ENCODE results near the gene TRPM3. TPM values are rescaled to one million over a fixed set of nuclear protein-coding genes. Genes with fewer than 3 reads are reported as not detected.
"Not testable (repeated sequence)": the region's sequence is repeated elsewhere in the genome, so short reads cannot be mapped to it uniquely, and the experiment has no call there.

TRPM3 gene
- total RNA-seq, 2 donors from 2014 or later, result not detected

- Mint-ChIP-seq H3K9me3 (no peaks in the 10 kb centered on the region), H3K27ac (no peak overlapping the region)
Measured at GRCh38 chr9:70692431-70692830, 429.0 kb downstream of the TRPM3 start.

GRCh38 chr9:70688704-70689103, 432.7 kb downstream of the TRPM3 start:
- Mint-ChIP-seq H3K9me3 (no peaks in the 10 kb centered on the region), H3K4me3 (no peak overlapping the region), H3K36me3 (ENCODE audit: low read depth) (no peaks in the 10 kb centered on the region)

More at GRCh38 chr9:70692431-70692830, 429.0 kb downstream of the TRPM3 start:
- H3K4me1 Mint-ChIP-seq, result no peaks in the 10 kb centered on the region
- no peaks in the 10 kb centered on the region for H3K36me3 Mint-ChIP-seq (ENCODE audit: low read depth)
- no peak for ATAC-seq (replicated peaks)
- H3K4me3 Mint-ChIP-seq, result no peak overlapping the region
- peaks cover 23% of the 10 kb centered on the region for H3K27me3 Mint-ChIP-seq

GRCh38 chr9:70683841-70684240, 437.6 kb downstream of the TRPM3 start:
- H3K27me3 Mint-ChIP-seq, result peaks cover 13% of the 10 kb centered on the region
- no peak overlapping the region for H3K27ac Mint-ChIP-seq
- no peaks in the 10 kb centered on the region for H3K4me1 Mint-ChIP-seq
- no peaks in the 10 kb centered on the region for H3K9me3 Mint-ChIP-seq
- no peaks in the 10 kb centered on the region for H3K36me3 Mint-ChIP-seq (ENCODE audit: low read depth)
- H3K4me3 Mint-ChIP-seq, result no peak overlapping the region
- no peak for ATAC-seq (replicated peaks)

More at GRCh38 chr9:70688704-70689103, 432.7 kb downstream of the TRPM3 start:
- no peak overlapping the region for H3K27ac Mint-ChIP-seq
- H3K4me1 Mint-ChIP-seq, result no peaks in the 10 kb centered on the region
- H3K27me3 Mint-ChIP-seq, result peaks cover 14% of the 10 kb centered on the region
- no peak for ATAC-seq (replicated peaks)

- ATAC-seq (replicated peaks), result no peak
- Mint-ChIP-seq H3K36me3 (ENCODE audit: low read depth) (no peaks in the 10 kb centered on the region), H3K4me3 (no peak overlapping the region), H3K27me3 (peaks cover 3% of the 10 kb centered on the region), H3K27ac (no peak overlapping the region), H3K4me1 (no peaks in the 10 kb centered on the region), H3K9me3 (no peaks in the 10 kb centered on the region)
Measured at GRCh38 chr9:70682298-70682697, 439.1 kb downstream of the TRPM3 start.

- peaks cover 3% of the 10 kb centered on the region for H3K27me3 Mint-ChIP-seq
- H3K4me1 Mint-ChIP-seq, result no peaks in the 10 kb centered on the region
- H3K4me3 Mint-ChIP-seq, result no peak overlapping the region
- ATAC-seq (replicated peaks), result no peak
- H3K36me3 Mint-ChIP-seq (ENCODE audit: low read depth), result no peaks in the 10 kb centered on the region
- no peak overlapping the region for H3K27ac Mint-ChIP-seq
- no peaks in the 10 kb centered on the region for H3K9me3 Mint-ChIP-seq
Measured at GRCh38 chr9:70679845-70680244, 441.6 kb downstream of the TRPM3 start.

- Mint-ChIP-seq H3K36me3 (ENCODE audit: low read depth) (no peaks in the 10 kb centered on the region), H3K9me3 (no peaks in the 10 kb centered on the region), H3K27ac (no peak overlapping the region), H3K27me3 (peaks cover 3% of the 10 kb centered on the region), H3K4me1 (no peaks in the 10 kb centered on the region), H3K4me3 (no peak overlapping the region)
- no peak for ATAC-seq (replicated peaks)
Measured at GRCh38 chr9:70678153-70678552, 443.3 kb downstream of the TRPM3 start.

- Mint-ChIP-seq H3K27me3 (no peaks in the 10 kb centered on the region), H3K4me1 (no peaks in the 10 kb centered on the region), H3K27ac (no peak overlapping the region), H3K9me3 (no peaks in the 10 kb centered on the region), H3K4me3 (no peak overlapping the region), H3K36me3 (ENCODE audit: low read depth) (no peaks in the 10 kb centered on the region)
- ATAC-seq (replicated peaks), result no peak
Measured at GRCh38 chr9:70677055-70677735, 444.2 kb downstream of the TRPM3 start.

- no peak for ATAC-seq (replicated peaks)
- Mint-ChIP-seq H3K27me3 (no peaks in the 10 kb centered on the region), H3K9me3 (no peaks in the 10 kb centered on the region), H3K4me3 (no peak overlapping the region), H3K36me3 (ENCODE audit: low read depth) (no peaks in the 10 kb centered on the region), H3K27ac (no peak overlapping the region), H3K4me1 (no peaks in the 10 kb centered on the region)
Measured at GRCh38 chr9:70675868-70676370, 445.5 kb downstream of the TRPM3 start.

GRCh38 chr9:70673844-70674243, 447.6 kb downstream of the TRPM3 start:
- H3K4me1 Mint-ChIP-seq, result no peaks in the 10 kb centered on the region
- no peaks in the 10 kb centered on the region for H3K27me3 Mint-ChIP-seq
- no peaks in the 10 kb centered on the region for H3K9me3 Mint-ChIP-seq
- no peak for ATAC-seq (replicated peaks)
- no peaks in the 10 kb centered on the region for H3K36me3 Mint-ChIP-seq (ENCODE audit: low read depth)
- H3K27ac Mint-ChIP-seq, result no peak overlapping the region
- H3K4me3 Mint-ChIP-seq, result no peak overlapping the region

GRCh38 chr9:70672161-70672649, 449.2 kb downstream of the TRPM3 start:
- no peak overlapping the region for H3K4me3 Mint-ChIP-seq
- H3K9me3 Mint-ChIP-seq, result no peaks in the 10 kb centered on the region
- H3K36me3 Mint-ChIP-seq (ENCODE audit: low read depth), result no peaks in the 10 kb centered on the region
- H3K27ac Mint-ChIP-seq, result no peak overlapping the region
- ATAC-seq (replicated peaks), result no peak
- no peaks in the 10 kb centered on the region for H3K27me3 Mint-ChIP-seq
- no peaks in the 10 kb centered on the region for H3K4me1 Mint-ChIP-seq

GRCh38 chr9:70668751-70669150, 452.7 kb downstream of the TRPM3 start:
- H3K27me3 Mint-ChIP-seq, result no peaks in the 10 kb centered on the region
- H3K4me1 Mint-ChIP-seq, result peaks cover 5% of the 10 kb centered on the region
- H3K36me3 Mint-ChIP-seq (ENCODE audit: low read depth), result no peaks in the 10 kb centered on the region
- H3K4me3 Mint-ChIP-seq, result no peak overlapping the region
- no peak overlapping the region for H3K27ac Mint-ChIP-seq
- ATAC-seq (replicated peaks), result no peak
- no peaks in the 10 kb centered on the region for H3K9me3 Mint-ChIP-seq

GRCh38 chr9:70658765-70659164, 462.7 kb downstream of the TRPM3 start:
- Mint-ChIP-seq H3K36me3 (ENCODE audit: low read depth) (no peaks in the 10 kb centered on the region), H3K27me3 (peaks cover 4% of the 10 kb centered on the region), H3K4me3 (no peak overlapping the region), H3K27ac (no peak overlapping the region), H3K4me1 (no peaks in the 10 kb centered on the region), H3K9me3 (no peaks in the 10 kb centered on the region)
- ATAC-seq (replicated peaks), result no peak

- H3K27ac Mint-ChIP-seq, result no peak overlapping the region
- no peak for ATAC-seq (replicated peaks)
- H3K27me3 Mint-ChIP-seq, result peaks cover 4% of the 10 kb centered on the region
- H3K9me3 Mint-ChIP-seq, result no peaks in the 10 kb centered on the region
- H3K4me3 Mint-ChIP-seq, result no peak overlapping the region
- H3K36me3 Mint-ChIP-seq (ENCODE audit: low read depth), result no peaks in the 10 kb centered on the region
- no peaks in the 10 kb centered on the region for H3K4me1 Mint-ChIP-seq
Measured at GRCh38 chr9:70656281-70656680, 465.1 kb downstream of the TRPM3 start.

- Mint-ChIP-seq H3K27me3 (no peaks in the 10 kb centered on the region), H3K9me3 (no peaks in the 10 kb centered on the region), H3K27ac (no peak overlapping the region), H3K4me1 (no peaks in the 10 kb centered on the region), H3K4me3 (no peak overlapping the region), H3K36me3 (ENCODE audit: low read depth) (no peaks in the 10 kb centered on the region)
- ATAC-seq (replicated peaks), result no peak
Measured at GRCh38 chr9:70654144-70654543, 467.3 kb downstream of the TRPM3 start.

- not testable (repeated sequence) for H3K4me1 Mint-ChIP-seq; H3K27ac Mint-ChIP-seq; ATAC-seq (replicated peaks); H3K4me3 Mint-ChIP-seq; H3K9me3 Mint-ChIP-seq; H3K36me3 Mint-ChIP-seq (ENCODE audit: low read depth)
- peaks cover 20% of the 10 kb centered on the region for H3K27me3 Mint-ChIP-seq
Measured at GRCh38 chr9:70644627-70645026, 476.8 kb downstream of the TRPM3 start.

All from activated T-helper 17 cell treated with anti-CD3 and anti-CD28 coated beads, Interleukin-2, amount 50 U/mL, for 72 hours (primary cell).